NOMO-1 treated with DMSO at 0.1 percent for 48 hours (cell line): ENCODE measurements around the gene LBHD2.
A peak's percentile ranks its signal among the peaks of the same experiment; 100 is the strongest.
"Not testable (repeated sequence)": the region's sequence is repeated elsewhere in the genome, so short reads cannot be mapped to it uniquely, and the experiment has no call there.

Experiments
- DNase-seq: peaks from one replicate; lab custom pipeline; 2025; ENCODE audit not compliant: unreplicated experiment; lab: John Stamatoyannopoulos, UW

LBHD2 gene

GRCh38 chr14:103084021-103084919 is at the start of gene LBHD2:
TSS of gene LBHD2 (plus strand) at chr14:103084210. CDS start at chr14:103086013, 1,803 bp downstream.
- no peak for DNase-seq

DNA sequence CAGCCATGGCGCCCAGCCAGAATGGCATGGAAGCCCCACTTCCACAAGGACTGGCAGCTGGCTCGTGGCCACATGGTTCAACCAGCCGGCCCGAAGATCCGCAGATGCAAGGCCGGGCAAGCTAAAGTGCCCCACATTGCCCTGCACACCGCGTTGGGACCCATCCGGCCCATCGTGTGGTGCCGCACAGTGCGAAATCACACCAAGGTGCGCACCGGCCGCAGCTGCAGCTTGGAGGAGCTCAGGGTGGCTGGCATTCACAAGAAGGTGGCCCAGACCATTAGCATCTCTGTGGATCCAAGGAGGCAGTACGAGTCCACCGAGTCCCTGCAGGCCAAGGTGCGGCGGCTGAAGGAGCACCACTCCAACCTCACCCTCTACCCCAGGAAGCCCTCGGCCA is 42.5 kb upstream of the LBHD2 start:
- no peak for DNase-seq

DNA sequence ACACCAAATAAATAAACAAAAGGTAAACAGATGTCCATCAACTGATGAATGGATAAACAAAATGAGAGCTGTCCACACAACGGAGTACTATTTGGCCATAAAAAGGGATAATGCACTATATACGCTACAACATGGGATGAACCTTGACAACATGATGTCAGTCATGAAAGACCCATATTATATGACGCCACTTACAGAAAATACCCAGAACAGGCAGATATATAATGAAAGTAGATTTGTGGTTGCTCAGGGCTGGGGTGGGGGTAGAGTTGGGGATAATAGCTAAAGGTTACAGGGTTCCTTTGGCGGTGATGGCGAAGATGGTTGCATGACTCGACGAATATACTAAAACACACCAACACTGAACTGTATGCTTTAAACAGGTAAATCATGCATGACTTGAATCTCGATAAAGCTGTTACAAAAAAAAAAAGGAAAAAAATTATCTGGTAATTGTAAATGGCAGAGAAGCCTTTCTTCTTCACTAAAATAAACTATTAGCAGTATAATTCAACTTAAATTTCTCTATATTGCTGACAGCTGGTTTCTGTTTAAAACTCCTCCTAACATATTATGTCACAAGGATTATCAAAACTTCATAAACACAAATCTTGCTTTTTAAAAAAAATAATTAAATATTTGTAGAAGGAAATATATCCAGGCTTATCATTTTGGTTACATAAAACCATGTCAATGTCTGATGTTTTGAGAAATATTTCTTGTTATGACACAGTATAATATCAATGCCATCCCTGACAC is 40.6 kb upstream of the LBHD2 start:
- no peak for DNase-seq

DNA sequence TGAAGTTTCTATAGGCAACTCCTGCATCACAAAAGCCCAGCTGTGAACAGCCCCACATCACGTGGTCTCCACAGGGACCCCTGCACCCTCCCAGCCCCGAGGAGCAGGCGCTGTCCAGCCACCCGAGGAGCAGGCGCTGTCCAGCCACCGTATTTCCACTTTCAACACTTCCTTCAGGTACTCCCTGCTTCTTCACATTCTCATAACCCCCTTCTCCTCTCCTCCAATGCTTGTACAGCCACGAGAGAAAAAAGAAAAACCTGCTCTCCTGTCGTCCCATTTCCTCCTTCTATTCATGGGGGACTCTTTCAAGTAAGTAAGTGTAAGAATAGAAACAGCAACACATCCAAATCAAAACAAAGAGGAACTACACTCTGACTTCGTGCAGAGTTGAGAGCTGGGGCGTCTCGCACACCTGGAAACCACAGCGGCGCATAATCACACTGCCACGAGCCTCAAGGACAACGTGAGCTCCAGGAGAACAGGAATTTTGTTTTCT is 38.6 kb upstream of the LBHD2 start:
- DNase-seq = peak; percentile 7

DNA sequence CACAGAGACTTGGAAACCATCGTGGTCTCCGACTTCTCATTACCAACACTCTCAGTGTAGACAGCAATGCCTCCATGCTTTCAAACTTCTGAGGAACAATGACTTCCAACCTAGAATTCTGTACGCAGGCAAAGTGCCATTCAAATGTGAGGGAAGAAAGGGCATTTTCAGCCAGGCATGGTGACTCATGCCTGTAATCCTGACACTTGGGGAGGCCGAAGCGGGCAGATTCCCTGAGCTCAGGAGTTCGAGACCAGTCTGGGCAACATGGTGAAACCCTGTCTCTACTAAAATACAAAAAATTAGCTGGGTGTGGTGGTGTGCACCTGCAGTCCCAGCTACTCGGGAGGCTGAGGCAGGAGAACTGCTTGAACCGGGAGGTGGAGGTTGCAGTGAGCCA is 36.6 kb upstream of the LBHD2 start:
- DNase-seq = not testable (repeated sequence)

DNA sequence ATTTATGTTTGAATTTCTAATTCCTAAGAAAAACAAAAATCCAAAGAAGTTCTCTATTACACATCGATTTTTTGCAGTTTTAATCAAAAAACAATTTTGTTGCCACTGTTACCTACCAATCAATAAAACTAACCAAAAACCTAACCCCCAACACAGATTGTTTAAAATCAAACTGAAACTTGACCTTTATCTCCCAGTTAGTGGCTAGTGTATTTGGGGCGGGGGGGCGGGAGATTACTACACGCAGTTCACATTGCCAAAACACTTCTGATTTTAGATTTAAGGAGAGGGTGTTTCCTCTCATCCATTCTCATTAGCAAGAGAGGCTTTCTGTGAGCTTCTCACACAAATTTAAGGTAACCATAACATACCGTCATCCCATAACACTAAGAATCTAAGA is 33.1 kb upstream of the LBHD2 start:
- no peak for DNase-seq

GRCh38 chr14:103052407-103052806 is 31.6 kb upstream of the LBHD2 start:
- DNase-seq = peak; percentile 60

DNA sequence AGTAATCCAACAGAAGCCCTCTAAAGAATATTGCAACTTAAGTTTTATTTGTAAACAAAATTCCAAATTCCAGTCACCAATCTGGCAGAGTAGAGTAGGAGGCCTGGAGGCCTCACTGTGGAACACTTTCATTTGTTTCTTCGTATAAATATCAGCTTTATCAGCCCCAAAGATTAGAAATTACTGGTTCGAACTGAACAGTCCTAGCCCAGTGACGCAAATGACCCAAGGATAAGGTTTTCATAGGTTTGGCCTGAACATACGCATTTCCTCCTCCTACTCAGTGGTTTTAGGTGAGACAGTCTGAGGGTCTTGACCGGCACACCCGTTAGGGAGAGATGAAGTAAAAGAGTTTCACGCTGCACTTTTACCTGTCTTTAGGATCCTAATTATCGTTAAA is 28.3 kb upstream of the LBHD2 start:
- DNase-seq = no peak

- DNase-seq = no peak
Observed at GRCh38 chr14:103056322-103057027, 27.5 kb upstream of the LBHD2 start.

- DNase-seq = no peak
Observed at GRCh38 chr14:103057028-103057371, 27.0 kb upstream of the LBHD2 start.

- DNase-seq = peak; percentile 64
Observed at GRCh38 chr14:103057372-103058163, 26.4 kb upstream of the LBHD2 start, which contains the start of gene CDC42BPB. TSS of gene CDC42BPB (minus strand) at chr14:103057549. CDS start at chr14:103057173, 376 bp downstream.

- no peak for DNase-seq
Observed at GRCh38 chr14:103058164-103059055, 25.6 kb upstream of the LBHD2 start.

DNA sequence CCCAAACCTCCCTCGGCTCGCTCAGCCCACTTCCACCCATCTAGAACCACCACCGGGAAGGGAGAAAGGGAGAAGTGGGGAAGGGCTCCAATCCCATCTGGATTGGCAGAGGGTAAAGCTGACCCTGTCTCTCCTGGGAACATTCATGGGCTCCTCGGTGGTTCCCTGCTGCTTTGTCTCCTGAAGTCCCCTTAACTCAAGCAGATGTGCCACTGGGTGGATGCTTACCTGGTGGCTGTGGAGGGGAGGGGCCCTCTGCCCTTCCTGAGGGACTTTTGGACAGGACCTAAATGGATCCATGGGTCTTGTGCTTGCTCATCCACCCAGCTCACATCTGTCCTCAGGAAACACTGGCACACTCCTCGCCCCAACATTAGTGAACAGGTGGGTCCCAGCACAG is 24.5 kb upstream of the LBHD2 start:
- no peak for DNase-seq

GRCh38 chr14:103061482-103061976 is 22.5 kb upstream of the LBHD2 start:
- no peak for DNase-seq

GRCh38 chr14:103064436-103064835 is 19.6 kb upstream of the LBHD2 start:
- no peak for DNase-seq

GRCh38 chr14:103064978-103065377 is 19.0 kb upstream of the LBHD2 start:
- DNase-seq = no peak

DNA sequence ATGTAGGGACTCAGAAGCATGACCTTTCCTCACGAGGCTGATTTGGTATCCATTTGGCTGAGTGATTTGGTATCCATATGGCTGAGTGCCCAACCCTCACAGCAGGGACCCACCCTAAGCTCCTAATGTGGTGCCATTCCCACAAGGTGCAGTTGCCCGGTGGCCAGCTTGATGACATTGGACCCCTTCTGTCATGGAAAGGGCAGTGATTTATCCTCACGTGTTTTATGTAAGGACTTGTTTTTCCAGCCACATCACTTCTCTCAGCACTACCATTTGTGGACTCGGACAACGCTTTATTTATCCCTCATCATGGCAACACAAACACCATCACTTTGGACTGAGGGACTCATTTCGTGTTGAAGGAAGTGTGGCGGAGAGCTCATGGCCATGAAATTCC is 18.1 kb upstream of the LBHD2 start:
- no peak for DNase-seq

DNA sequence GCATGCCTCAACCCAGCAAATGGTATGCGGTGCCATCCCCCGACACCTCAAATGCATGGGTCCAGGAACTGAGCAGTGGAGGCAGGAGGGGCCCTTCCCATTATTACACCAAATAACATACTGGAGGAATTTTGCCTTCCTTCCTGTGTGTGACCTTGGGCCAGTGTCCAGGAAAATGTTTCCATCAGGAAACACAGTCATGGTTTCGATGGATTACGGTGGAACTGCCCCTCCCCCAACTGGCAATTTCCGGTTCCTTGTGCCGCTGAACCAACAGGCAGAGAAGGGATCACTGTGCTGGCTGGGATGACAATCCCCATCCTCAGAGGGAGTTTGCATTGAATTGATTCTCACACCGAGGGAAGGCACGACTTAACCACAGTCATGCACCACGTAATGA is 17.6 kb upstream of the LBHD2 start:
- no peak for DNase-seq

DNA sequence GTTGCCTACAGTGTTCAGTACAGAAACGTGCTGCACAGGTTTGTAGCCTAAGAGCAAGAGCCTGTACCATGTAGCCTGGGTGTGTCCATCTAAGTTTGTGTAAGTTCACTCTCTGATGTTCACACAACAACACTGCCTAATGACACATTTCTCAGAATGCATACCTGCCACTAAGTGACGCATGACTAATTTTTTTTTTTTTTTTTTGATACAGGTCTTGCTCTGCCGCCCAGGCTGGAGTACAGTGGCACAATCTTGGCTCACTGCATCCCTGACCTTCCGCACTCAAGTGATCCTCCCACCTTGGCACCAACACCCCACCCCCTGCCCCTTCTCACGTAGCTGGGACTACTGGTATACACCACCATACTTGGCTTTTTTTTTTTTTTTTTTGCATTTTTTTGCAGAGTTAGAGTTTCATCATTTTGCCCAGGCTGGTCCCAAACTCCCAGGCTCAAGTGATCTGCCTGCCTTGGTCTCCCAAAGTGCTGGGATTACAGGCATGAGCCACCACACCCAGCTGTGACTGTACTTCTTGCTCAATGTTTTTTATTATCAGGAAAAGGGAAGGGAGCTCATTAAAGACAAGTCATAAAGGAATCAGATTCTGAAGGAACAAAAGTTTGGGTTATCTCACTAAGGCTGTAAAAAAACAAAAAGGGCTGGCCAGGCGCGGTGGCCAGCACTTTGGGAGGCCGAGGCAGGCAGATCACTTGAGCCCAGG is 16.6 kb upstream of the LBHD2 start:
- no peak for DNase-seq
